CD4-positive, CD25-positive, alpha-beta regulatory T cell (primary cell): Measurements from ENCODE around the gene CST9L. TPM values are rescaled to one million over a fixed set of nuclear protein-coding genes. Genes with fewer than 3 reads are reported as not detected.

ENCODE experiments used
- ATAC-seq, 2 donors: fragments of 150-1000 bp; cut with Tn5 transposase; one replicate each; pipeline ENCODE4 v1.10.0; 2021; ENCODE audit warnings: low read depth in 2 of 2, moderate number of reproducible peaks in 2 of 2, moderate library complexity in 1 of 2
- DNase-seq, 3 donors: peaks; one replicate each; pipeline versions ENCODE4 v3.0.0 to v3.0.0-alpha.2; 2012 to 2022; ENCODE audit warnings: mixed read lengths in 1 of 3
- H3K27ac ChIP-seq: one replicate; pipeline ENCODE4 v1.7.0; 2013; ENCODE audit warnings: mild to moderate bottlenecking, low read length; ENCODE audit not compliant: insufficient read depth, poor library complexity, severe bottlenecking
- H3K27me3 ChIP-seq: one replicate; pipeline ENCODE4 v1.7.0; 2013; ENCODE audit warnings: low read length; ENCODE audit not compliant: control insufficient read depth, insufficient read depth
- H3K36me3 ChIP-seq: one replicate; pipeline ENCODE4 v1.7.0; 2013; ENCODE audit warnings: mild to moderate bottlenecking, low read length, moderate library complexity; ENCODE audit not compliant: control insufficient read depth, insufficient read depth
- H3K4me1 ChIP-seq: 2 replicates; pipeline ENCODE4 v1.7.0; 2013; ENCODE audit warnings: mild to moderate bottlenecking, low read length; ENCODE audit not compliant: insufficient read depth, control insufficient read depth, poor library complexity, severe bottlenecking
- H3K4me3 ChIP-seq: one replicate; pipeline ENCODE4 v1.7.0; 2013; ENCODE audit warnings: low read depth, mild to moderate bottlenecking, low read length, moderate library complexity
- H3K9me3 ChIP-seq, 2 experiments: 1 replicate in 1 of 2; 2 replicates in 1 of 2; pipeline ENCODE4 v1.7.0; 2013; ENCODE audit warnings: low read length in 2 of 2, mild to moderate bottlenecking in 1 of 2, moderate library complexity in 1 of 2; ENCODE audit not compliant: control insufficient read depth in 2 of 2
- H3K27ac Mint-ChIP-seq, 3 donors: one replicate each; pipeline ENCODE4 v1.8.0; 2020 to 2022; ENCODE audit warnings: mild to moderate bottlenecking in 3 of 3, mixed read lengths in 3 of 3, moderate library complexity in 2 of 3
- H3K27me3 Mint-ChIP-seq: one replicate; pipeline ENCODE4 v1.8.0; 2022; ENCODE audit warnings: mild to moderate bottlenecking, mixed read lengths
- H3K36me3 Mint-ChIP-seq: one replicate; pipeline ENCODE4 v1.8.0; 2020; ENCODE audit warnings: mixed read lengths
- H3K4me1 Mint-ChIP-seq, 4 donors: one replicate each; pipeline ENCODE4 v1.8.0; 2020 to 2022; ENCODE audit warnings: mixed read lengths in 4 of 4, mild to moderate bottlenecking in 1 of 4
- H3K4me3 Mint-ChIP-seq, 4 donors: one replicate each; pipeline ENCODE4 v1.8.0; 2020 to 2022; ENCODE audit warnings: mild to moderate bottlenecking in 4 of 4, mixed read lengths in 4 of 4, moderate library complexity in 3 of 4
- H3K9me3 Mint-ChIP-seq, 7 donors: one replicate each; pipeline ENCODE4 v1.8.0; 2020 to 2022; ENCODE audit warnings: mixed read lengths in 7 of 7, mild to moderate bottlenecking in 3 of 7, moderate library complexity in 2 of 7
- polyA plus RNA-seq, 4 donors: library from polyadenylated mRNA; unstranded; fragments of 300-500 nt; fragmentation: Illumina TruSeq; gene quantifications; one replicate each; pipeline ENCODE4 v1.2.3, GENCODE V29; 2021
- total RNA-seq: library from RNA; stranded (reverse); gene quantifications from one replicate; pipeline ENCODE4 v1.2.3, GENCODE V29; 2022

The CST9L gene
- total and polyA plus RNA-seq, 5 donors from 2014 or later: not detected

DNA sequence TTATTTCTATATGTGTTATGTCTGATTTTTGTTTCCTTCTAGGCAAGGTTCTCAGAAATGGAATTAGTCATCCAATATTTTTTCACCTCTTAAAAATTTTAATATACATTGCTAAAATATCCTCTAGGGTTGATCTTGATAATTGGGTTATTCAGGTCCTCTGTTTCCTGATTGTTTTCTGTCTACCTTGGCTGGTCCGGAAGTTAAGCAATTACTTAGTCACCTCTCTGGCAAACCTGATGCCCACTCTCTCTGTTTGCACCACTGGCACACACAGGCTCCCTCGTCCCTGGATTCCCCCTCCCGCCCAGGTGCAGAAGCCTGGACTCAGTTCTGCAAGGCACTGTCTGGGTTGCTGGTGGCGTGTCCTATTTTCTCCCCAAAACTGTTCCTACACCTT is 27.7 kb downstream of the CST9L start:
- no peak overlapping the region for H3K27ac Mint-ChIP-seq
- ATAC-seq (no peak), DNase-seq (no peak)
- peaks cover 0 to 6% (median 0%) of the 10 kb centered on the region in 7 donors for H3K9me3 Mint-ChIP-seq
- H3K4me1 Mint-ChIP-seq: no peaks in the 10 kb centered on the region
- no peak overlapping the region for H3K4me3 Mint-ChIP-seq
- no peaks in the 10 kb centered on the region for H3K9me3 ChIP-seq
- H3K27me3 ChIP-seq: peaks cover 2% of the 10 kb centered on the region
- no peaks in the 10 kb centered on the region for H3K4me1 ChIP-seq
- no peak overlapping the region for H3K4me3 ChIP-seq
- H3K36me3 ChIP-seq: no peaks in the 10 kb centered on the region
- H3K27me3 Mint-ChIP-seq: peaks cover 5% of the 10 kb centered on the region
- no peak overlapping the region for H3K27ac ChIP-seq
- no peaks in the 10 kb centered on the region for H3K36me3 Mint-ChIP-seq

DNA sequence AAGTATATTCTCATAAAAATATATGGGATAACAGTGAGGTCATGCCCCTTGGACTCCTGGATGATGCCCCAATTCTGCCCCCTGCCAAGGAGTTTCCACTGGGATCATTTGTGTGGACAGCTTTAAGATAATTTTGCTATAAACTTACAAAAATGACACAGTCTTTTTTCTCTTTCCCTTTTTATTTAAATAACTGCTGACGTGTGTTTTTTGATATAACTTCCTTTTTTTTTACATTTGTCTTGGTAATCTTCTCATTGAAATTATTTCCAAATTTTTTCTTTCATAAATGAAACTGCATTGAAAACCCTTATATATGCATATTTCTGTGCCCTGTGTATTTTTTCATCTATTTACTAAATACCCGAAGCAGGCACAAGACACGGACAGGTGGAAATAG is 31.3 kb downstream of the CST9L start:
- DNase-seq (no peak), ATAC-seq (no peak)
- H3K4me1 Mint-ChIP-seq: no peaks in the 10 kb centered on the region
- H3K36me3 Mint-ChIP-seq: no peaks in the 10 kb centered on the region
- H3K27ac Mint-ChIP-seq: no peak overlapping the region
- H3K4me3 Mint-ChIP-seq: no peak overlapping the region
- no peaks in the 10 kb centered on the region for H3K27me3 Mint-ChIP-seq
- no peak overlapping the region for H3K4me3 ChIP-seq
- H3K36me3 ChIP-seq: no peaks in the 10 kb centered on the region
- peaks cover 0 to 6% (median 0%) of the 10 kb centered on the region in 7 donors for H3K9me3 Mint-ChIP-seq
- H3K27ac ChIP-seq: no peak overlapping the region
- peaks cover 2% of the 10 kb centered on the region for H3K27me3 ChIP-seq
- no peaks in the 10 kb centered on the region for H3K9me3 ChIP-seq
- no peaks in the 10 kb centered on the region for H3K4me1 ChIP-seq

DNA sequence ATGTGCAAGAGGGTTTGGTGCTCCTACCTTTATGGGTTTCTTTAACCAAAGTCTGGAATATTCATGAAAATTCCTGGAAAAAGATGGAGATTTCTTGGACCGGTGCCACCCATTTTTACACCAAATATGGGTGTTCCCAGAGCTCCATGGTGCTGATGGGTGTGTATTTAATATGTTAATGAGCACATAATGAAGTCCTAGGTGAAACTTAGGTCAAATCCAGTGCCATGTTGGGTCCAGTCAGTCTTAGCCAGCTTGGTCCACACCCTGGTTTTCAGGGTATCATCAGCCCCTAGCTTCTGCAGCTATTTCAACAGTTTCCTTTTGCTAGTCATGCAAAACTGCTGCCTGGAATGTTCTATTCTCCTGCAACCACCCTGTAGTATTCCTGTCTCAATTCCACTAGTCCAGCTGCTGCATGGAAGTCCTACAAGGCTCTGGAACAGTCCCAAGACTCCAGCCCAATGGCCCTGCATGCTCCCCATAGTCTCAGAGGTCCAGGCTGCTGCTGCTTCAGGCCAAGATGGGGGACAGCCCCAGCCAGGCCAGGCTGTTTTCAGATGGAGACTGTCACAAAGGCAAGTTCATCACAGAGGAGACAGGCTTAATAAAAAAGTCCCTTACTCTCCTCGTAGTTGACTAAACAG is 31.8 kb downstream of the CST9L start:
- H3K4me1 Mint-ChIP-seq: no peaks in the 10 kb centered on the region
- H3K9me3 Mint-ChIP-seq: peaks cover 0 to 6% (median 0%) of the 10 kb centered on the region in 7 donors
- Histone ChIP-seq H3K4me1 (no peaks in the 10 kb centered on the region), H3K27me3 (peaks cover 2% of the 10 kb centered on the region), H3K27ac (no peak overlapping the region), H3K4me3 (no peak overlapping the region), H3K9me3 (no peaks in the 10 kb centered on the region), H3K36me3 (no peaks in the 10 kb centered on the region)
- ATAC-seq: no peak
- no peaks in the 10 kb centered on the region for H3K36me3 Mint-ChIP-seq
- H3K4me3 Mint-ChIP-seq: no peak overlapping the region
- H3K27ac Mint-ChIP-seq: no peak overlapping the region
- no peaks in the 10 kb centered on the region for H3K27me3 Mint-ChIP-seq
- no peak for DNase-seq

DNA sequence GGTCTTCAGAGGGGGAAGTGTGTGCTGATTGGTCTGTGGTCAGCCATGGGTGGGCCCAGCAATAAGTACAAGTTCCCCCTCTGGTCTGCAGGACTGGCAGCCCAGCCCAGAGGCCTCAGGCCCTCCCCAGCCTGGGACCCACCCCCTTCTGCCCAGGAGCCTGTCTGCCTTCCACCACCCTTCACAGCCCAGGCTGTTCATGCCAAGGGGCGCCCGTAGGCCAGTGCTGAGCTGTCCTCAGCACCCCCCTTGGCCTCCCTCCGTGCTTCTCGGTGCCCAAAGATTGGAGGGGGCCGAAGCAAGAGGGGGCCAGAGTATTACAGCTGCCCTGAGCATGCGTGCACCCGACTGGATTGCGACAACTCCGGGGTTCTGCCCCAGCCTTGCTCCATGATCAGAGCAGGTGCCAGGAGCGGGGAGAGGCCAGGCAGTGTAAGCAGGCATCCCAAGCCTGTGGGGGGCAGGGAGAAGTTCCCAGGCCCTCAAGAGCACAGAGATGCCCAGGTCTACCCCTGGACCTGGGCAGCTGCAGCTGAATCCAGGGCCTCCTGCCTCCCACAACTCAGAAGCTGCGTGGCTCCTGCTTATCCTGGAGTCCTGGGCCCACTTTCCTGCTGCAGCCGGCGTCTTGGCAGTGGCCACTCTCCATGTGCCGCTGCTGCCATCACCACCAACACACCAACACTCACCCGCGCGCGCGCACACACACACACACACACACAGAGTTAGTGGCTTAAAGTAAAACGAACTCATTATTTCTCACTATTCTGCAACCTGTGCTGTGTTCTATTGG is 33.3 kb downstream of the CST9L start:
- Mint-ChIP-seq H3K4me3 (no peak overlapping the region), H3K4me1 (no peaks in the 10 kb centered on the region), H3K27me3 (no peaks in the 10 kb centered on the region), H3K36me3 (no peaks in the 10 kb centered on the region), H3K9me3 (peaks cover 0 to 6% (median 3%) of the 10 kb centered on the region in 7 donors), H3K27ac (no peak overlapping the region)
- Histone ChIP-seq H3K27ac (no peak overlapping the region), H3K36me3 (no peaks in the 10 kb centered on the region), H3K4me1 (no peaks in the 10 kb centered on the region), H3K4me3 (no peak overlapping the region), H3K27me3 (no peaks in the 10 kb centered on the region), H3K9me3 (no peaks in the 10 kb centered on the region)
- DNase-seq (no peak), ATAC-seq (no peak)

DNA sequence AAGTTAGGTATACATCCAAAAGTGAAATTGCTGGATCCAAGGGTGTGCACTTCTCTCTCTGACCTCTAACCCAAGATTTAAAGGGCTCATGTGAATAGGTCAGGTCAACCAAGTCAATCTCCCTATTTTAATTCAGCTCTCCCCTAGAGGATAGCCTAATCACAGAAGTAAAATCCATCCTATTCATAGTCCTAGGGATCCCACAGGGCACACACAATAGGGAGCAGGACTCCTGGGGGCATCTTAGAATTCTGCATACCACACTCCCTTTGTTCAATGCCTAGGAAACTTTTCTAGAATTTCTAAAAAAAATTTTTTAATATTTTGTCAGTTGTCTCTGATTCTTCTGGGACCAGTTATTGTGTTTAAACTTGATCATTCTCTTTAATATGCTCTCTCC is 35.1 kb downstream of the CST9L start:
- Mint-ChIP-seq H3K4me1 (no peaks in the 10 kb centered on the region), H3K36me3 (peaks cover 4% of the 10 kb centered on the region), H3K4me3 (no peak overlapping the region), H3K27me3 (no peaks in the 10 kb centered on the region), H3K27ac (no peak overlapping the region), H3K9me3 (peaks cover 0 to 21% (median 8%) of the 10 kb centered on the region in 7 donors)
- Histone ChIP-seq H3K4me1 (no peaks in the 10 kb centered on the region), H3K27ac (no peak overlapping the region), H3K4me3 (no peak overlapping the region), H3K27me3 (no peaks in the 10 kb centered on the region), H3K9me3 (no peaks in the 10 kb centered on the region), H3K36me3 (no peaks in the 10 kb centered on the region)
- no peak for ATAC-seq
- no peak for DNase-seq

DNA sequence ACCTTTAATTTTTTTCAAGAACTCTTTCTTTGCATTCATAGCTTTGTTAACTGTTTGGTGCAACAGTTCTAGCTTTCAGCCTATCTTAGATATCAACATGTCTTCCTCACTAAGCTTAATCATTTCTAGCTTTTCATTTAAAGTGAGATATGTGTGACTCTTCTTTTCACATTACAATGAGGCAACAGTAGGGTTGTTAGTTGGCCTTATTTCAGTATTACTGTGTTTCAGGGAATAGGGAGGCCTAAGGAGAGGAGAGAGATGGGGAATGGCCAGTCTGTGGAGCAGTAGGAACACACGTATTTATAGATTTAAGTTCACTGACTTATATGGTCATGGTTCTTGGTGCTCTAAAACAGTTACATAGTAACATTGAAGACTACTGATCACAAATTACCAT is 35.8 kb downstream of the CST9L start:
- Mint-ChIP-seq H3K36me3 (peaks cover 4% of the 10 kb centered on the region), H3K27ac (no peak overlapping the region), H3K27me3 (no peaks in the 10 kb centered on the region), H3K4me1 (no peaks in the 10 kb centered on the region), H3K4me3 (no peak overlapping the region), H3K9me3 (peaks cover 0 to 23% (median 9%) of the 10 kb centered on the region in 7 donors)
- no peak for DNase-seq
- H3K27me3 ChIP-seq: no peaks in the 10 kb centered on the region
- H3K36me3 ChIP-seq: no peaks in the 10 kb centered on the region
- no peak for ATAC-seq
- no peak overlapping the region for H3K4me3 ChIP-seq
- no peak overlapping the region for H3K27ac ChIP-seq
- no peaks in the 10 kb centered on the region for H3K4me1 ChIP-seq
- H3K9me3 ChIP-seq: no peaks in the 10 kb centered on the region

DNA sequence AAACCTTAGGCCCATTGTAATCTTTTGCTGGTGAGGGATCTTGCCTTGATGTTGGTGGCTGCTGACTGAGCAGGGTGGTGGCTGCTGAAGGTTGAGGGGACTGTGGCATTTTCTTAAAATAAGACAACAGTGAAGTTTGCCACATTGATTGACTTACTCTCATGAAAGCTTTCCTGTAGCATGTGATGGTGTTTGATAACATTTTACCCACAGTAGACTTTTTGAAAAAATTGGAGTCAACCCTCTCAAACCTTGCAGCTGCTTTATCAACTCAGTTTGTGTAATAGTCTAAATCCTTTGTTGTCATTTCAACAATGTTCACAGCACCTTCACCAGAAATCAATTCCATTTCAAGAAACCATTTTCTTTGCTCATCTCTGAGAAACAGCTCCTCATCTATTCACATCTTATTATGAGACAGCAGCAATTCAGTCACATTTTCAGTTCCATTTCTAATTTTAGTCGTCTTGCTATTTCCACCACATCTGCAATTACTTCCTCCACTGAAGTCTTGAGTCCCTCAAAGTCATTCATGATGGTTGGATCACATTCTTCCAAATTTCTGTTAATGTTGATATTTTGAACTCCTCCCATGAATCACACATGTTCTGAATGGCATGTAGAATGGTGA is 37.2 kb downstream of the CST9L start:
- no peak overlapping the region for H3K27ac ChIP-seq

More for the DNA sequence above, 37.2 kb downstream of the CST9L start:
- Histone ChIP-seq H3K27me3 (no peaks in the 10 kb centered on the region), H3K4me1 (no peaks in the 10 kb centered on the region), H3K4me3 (no peak overlapping the region), H3K36me3 (no peaks in the 10 kb centered on the region), H3K9me3 (no peaks in the 10 kb centered on the region)
- Mint-ChIP-seq H3K36me3 (peaks cover 4% of the 10 kb centered on the region), H3K4me1 (no peaks in the 10 kb centered on the region), H3K27ac (no peak overlapping the region), H3K27me3 (no peaks in the 10 kb centered on the region), H3K9me3 (peaks cover 0 to 23% (median 9%) of the 10 kb centered on the region in 7 donors), H3K4me3 (no peak overlapping the region)
- no peak for DNase-seq
- ATAC-seq: no peak
